Thymus (tissue), 11 donors: Measurements from ENCODE around the gene LIN9. TPM values are rescaled to one million over a fixed set of nuclear protein-coding genes. Genes with fewer than 3 reads are reported as not detected.

ENCODE experiments used
- DNase-seq, 9 donors: peaks; one replicate each; pipeline ENCODE4 v3.0.0-alpha.2; 2013; ENCODE audit warnings: low spot score in 9 of 9, low read depth in 6 of 9, missing footprints in 1 of 9
- H3K27ac ChIP-seq, 2 donors: one replicate each; pipeline ENCODE4 v1.5.1; 2013; ENCODE audit warnings: control low read depth in 1 of 2, low read depth in 1 of 2, low read length in 1 of 2, mild to moderate bottlenecking in 1 of 2, moderate library complexity in 1 of 2
- H3K27me3 ChIP-seq, 2 donors: one replicate each; pipeline ENCODE4 v1.5.1; 2013; ENCODE audit warnings: low read length in 1 of 2; ENCODE audit not compliant: control insufficient read depth in 2 of 2, insufficient read depth in 1 of 2
- H3K36me3 ChIP-seq, 2 donors: one replicate each; pipeline ENCODE4 v1.5.1; 2013; ENCODE audit warnings: low read length in 1 of 2, mild to moderate bottlenecking in 1 of 2, moderate library complexity in 1 of 2; ENCODE audit not compliant: control insufficient read depth in 2 of 2, insufficient read depth in 2 of 2
- H3K4me1 ChIP-seq, 2 donors: one replicate each; pipeline ENCODE4 v1.5.1; 2013; ENCODE audit warnings: low read length in 2 of 2; ENCODE audit not compliant: control insufficient read depth in 2 of 2, insufficient read depth in 2 of 2
- H3K4me3 ChIP-seq, 2 donors: one replicate each; pipeline ENCODE4 v1.5.1; 2013; ENCODE audit warnings: low read length in 2 of 2, control low read depth in 1 of 2, mild to moderate bottlenecking in 1 of 2
- H3K9me3 ChIP-seq, 2 donors: one replicate each; pipeline ENCODE4 v1.5.1; 2013; ENCODE audit warnings: low read length in 1 of 2, mild to moderate bottlenecking in 1 of 2; ENCODE audit not compliant: control insufficient read depth in 2 of 2, insufficient read depth in 1 of 2
- WGBS: extraction: QIAGEN DNeasy Blood & Tissue Kit; methylation state at CpG from one replicate; pipeline ENCODE4 v1.1.7; 2013; 5-methylcytosine and 5-hydroxymethylcytosine counted together
- polyA plus RNA-seq: library from polyadenylated mRNA; stranded (reverse); fragments of 200-250 nt; gene quantifications from one replicate; pipeline ENCODE4 v1.2.3, GENCODE V29; 2013
- total RNA-seq: library from RNA; stranded (reverse); fragments of 120-200 nt; gene quantifications from one replicate; pipeline ENCODE4 v1.2.4, GENCODE V29; 2013
- donor health status: healthy.

LIN9 gene
- total and polyA plus RNA-seq, 2 donors, result 5.5 to 13.3 TPM

DNA sequence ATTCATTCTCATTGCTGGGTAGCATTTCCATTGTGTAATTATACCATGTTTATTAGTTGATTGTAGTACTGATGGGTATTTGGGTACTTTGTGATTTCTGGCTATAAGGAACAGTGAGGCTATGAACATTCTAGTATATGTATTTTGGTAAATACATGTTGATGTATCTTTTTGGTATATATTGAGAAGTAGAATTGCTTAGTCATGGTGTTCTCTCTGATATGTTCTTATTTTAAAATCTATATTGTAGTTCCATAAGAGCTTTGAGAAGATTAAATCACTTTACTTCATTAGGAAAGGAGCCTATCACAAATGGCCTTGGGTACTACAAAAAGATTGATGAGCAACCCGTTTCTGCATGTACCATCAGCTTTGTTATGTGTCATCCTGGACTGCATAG, 72.1 kb downstream of the LIN9 start:
- Histone ChIP-seq H3K27me3 (no peaks in the 10 kb centered on the region), H3K4me3 (no peak overlapping the region), H3K4me1 (peaks cover 0 to 2% of the 10 kb centered on the region in 2 donors), H3K36me3 (peaks cover 5 to 31% of the 10 kb centered on the region in 2 donors), H3K9me3 (no peaks in the 10 kb centered on the region), H3K27ac (no peak overlapping the region)
- DNase-seq, result no peak
- 99% methylated on average over 1 of the region's 1 CpG for WGBS

DNA sequence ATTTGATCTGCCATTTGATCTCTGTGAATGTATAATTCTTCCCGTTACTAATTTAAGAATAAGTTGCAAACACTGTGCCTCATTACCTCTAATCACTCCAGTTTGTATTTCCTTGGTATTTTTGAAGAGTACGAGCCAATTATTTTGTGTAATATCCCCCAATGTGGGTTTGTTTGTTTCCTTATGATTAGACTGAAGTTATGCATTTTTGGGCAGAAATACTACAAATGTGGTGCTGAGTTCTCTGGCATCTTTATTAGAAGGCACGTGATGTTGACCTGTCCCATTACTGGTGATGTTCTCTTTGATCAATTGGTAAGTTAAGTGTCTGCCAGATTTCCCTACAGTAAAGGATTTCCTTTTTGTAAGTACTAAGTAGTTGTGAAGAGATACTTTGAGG, 75.2 kb downstream of the LIN9 start:
- H3K27ac ChIP-seq, result no peak overlapping the region
- H3K27me3 ChIP-seq, result no peaks in the 10 kb centered on the region
- peaks cover 5 to 33% of the 10 kb centered on the region in 2 donors for H3K36me3 ChIP-seq
- DNase-seq, result no peak
- WGBS, result 95% methylated on average over 3 of the region's 3 CpGs
- H3K4me3 ChIP-seq, result no peak overlapping the region
- no peaks in the 10 kb centered on the region for H3K9me3 ChIP-seq
- H3K4me1 ChIP-seq, result peaks cover 0 to 2% of the 10 kb centered on the region in 2 donors

DNA sequence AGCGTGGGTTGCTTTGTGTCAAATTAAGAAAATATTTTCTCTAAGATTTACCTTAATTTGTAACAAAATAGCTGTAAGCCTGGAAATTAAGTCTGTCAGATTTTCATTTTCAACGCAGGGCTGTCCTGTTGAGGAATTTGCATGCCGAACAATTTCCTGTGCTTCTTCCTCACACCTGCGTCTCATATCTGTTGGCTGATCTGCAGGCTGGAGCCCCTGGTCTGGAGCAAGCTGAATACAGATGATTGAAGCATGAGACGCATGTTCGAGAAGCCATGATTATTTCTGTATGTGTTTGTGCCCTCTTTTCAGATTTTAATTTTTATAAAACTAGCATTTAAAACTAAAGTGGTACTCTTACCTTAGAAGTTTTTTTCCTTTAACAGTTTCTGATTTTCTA, 75.7 kb downstream of the LIN9 start:
- Histone ChIP-seq H3K4me1 (peaks cover 0 to 2% of the 10 kb centered on the region in 2 donors), H3K36me3 (peaks cover 5 to 30% of the 10 kb centered on the region in 2 donors), H3K27ac (no peak overlapping the region), H3K27me3 (no peaks in the 10 kb centered on the region), H3K9me3 (no peaks in the 10 kb centered on the region), H3K4me3 (no peak overlapping the region)
- peak in 3 of 9 donors; percentile 6 to 29 (median 18) for DNase-seq
- WGBS, result 62% methylated on average over 6 of the region's 6 CpGs

DNA sequence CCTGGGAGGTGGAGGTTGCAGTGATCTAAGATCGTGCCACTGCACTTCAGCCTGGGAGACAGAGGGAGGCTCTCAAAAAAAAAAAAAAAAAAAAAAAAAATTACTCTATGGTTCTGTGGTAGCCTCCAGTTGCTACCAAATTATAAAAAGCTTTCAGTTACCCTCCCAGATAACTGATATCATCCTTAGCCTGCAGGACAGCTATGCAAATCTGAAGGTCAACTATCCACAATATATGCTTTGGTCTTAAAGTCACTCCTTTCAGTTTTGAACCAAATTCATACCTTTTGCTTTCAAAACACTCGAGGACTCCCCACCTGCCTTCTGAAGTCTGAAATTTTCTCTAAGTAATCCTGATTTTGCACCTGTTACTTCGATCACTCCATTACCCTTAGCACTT, 82.4 kb downstream of the LIN9 start:
- Histone ChIP-seq H3K9me3 (peaks cover 0 to 2% of the 10 kb centered on the region in 2 donors), H3K36me3 (peaks cover 0 to 9% of the 10 kb centered on the region in 2 donors), H3K27me3 (peaks cover 14 to 30% of the 10 kb centered on the region in 2 donors), H3K27ac (no peak overlapping the region), H3K4me1 (peaks cover 2 to 5% of the 10 kb centered on the region in 2 donors), H3K4me3 (no peak overlapping the region)
- 85% methylated on average over 3 of the region's 3 CpGs for WGBS
- DNase-seq, result no peak

DNA sequence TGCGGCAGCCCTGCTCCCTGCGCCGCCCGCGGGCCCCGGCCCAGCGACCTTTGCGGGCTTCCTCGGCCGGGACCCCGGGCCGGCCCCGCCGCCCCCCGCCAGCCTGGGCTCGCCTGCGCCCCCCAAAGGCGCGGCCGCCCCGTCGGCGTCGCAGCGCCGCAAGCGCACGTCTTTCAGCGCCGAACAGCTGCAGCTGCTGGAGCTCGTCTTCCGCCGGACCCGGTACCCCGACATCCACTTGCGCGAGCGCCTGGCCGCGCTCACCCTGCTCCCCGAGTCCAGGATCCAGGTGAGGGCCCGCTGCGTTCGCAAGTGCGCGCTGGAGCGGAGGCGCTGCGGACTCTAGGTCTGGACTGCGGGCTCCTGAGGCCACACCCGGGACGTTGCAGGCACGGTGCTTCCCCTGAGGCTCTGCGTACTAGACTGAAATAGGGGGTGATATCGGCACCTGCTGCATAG, 85.1 kb downstream of the LIN9 start:
- Histone ChIP-seq H3K4me1 (peaks cover 2 to 5% of the 10 kb centered on the region in 2 donors), H3K27me3 (peaks cover 14 to 34% of the 10 kb centered on the region in 2 donors), H3K4me3 (peak overlapping the region; percentile 37 to 54), H3K36me3 (peaks cover 0 to 3% of the 10 kb centered on the region in 2 donors), H3K9me3 (peaks cover 0 to 2% of the 10 kb centered on the region in 2 donors), H3K27ac (no peak overlapping the region)
- under 1% methylated on average over 55 of the region's 55 CpGs for WGBS
- peak in 5 of 9 donors; percentile 19 to 45 (median 25) for DNase-seq

DNA sequence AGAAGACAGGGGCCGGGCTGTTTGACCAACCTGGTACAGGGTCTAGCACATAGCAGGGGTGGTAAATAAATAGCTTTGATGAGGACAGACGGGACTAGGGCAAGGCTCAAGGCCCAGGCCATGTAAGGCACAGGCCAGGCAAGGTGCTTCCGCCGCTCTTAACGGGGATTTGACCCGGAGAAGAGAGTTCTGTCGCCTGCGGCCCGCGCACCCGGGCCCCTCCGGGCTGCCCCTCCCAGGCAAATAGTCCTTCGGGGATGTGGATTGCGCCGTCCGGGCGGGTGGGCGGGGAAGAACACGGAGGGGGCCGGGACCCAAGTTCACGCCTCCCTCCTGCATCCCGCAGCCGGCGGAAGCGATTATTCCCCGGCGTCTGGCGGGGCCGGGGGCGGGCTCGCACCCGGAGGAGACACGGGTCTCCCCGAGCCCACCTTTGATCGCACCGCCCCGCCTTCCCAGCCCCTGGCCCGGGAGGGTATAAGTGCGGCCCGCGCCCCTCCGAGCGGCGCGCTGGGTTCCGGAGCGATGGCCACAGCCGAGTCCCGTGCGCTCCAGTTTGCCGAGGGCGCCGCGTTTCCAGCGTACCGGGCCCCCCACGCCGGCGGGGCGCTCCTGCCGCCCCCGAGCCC, 85.7 kb downstream of the LIN9 start, which contains the start of gene MIXL1:
TSS of gene MIXL1 (plus strand) at position 508 of the 629 bp plus-strand sequence. CDS start at position 526, 18 bp downstream.
- H3K9me3 ChIP-seq, result peaks cover 0 to 2% of the 10 kb centered on the region in 2 donors
- no peak within 1 kb of the TSS for H3K27ac ChIP-seq
- DNase-seq, result peak in 3 of 9 donors; percentile 10 to 27 (median 10)

GRCh38 chr1:226222686-226223085, 86.3 kb downstream of the LIN9 start:
- WGBS, result 97% methylated on average over 10 of the region's 10 CpGs
- Histone ChIP-seq H3K27ac (no peak overlapping the region), H3K36me3 (peaks cover 0 to 3% of the 10 kb centered on the region in 2 donors), H3K4me3 (no peak overlapping the region), H3K4me1 (peaks cover 2 to 5% of the 10 kb centered on the region in 2 donors), H3K27me3 (peaks cover 14 to 34% of the 10 kb centered on the region in 2 donors), H3K9me3 (peaks cover 0 to 2% of the 10 kb centered on the region in 2 donors)
- DNase-seq, result no peak

More for the DNA sequence above, 85.7 kb downstream of the LIN9 start, which contains the start of gene MIXL1:
- Histone ChIP-seq H3K4me3 (peak within 1 kb of the TSS; percentile 37 to 54), H3K36me3 (peaks cover 0 to 3% of the 10 kb centered on the region in 2 donors), H3K27me3 (peaks cover 14 to 34% of the 10 kb centered on the region in 2 donors), H3K4me1 (peaks cover 2 to 5% of the 10 kb centered on the region in 2 donors)
- WGBS, result 7% methylated on average over 62 of the region's 62 CpGs

- WGBS, result 85% methylated on average over 11 of the region's 11 CpGs
- Histone ChIP-seq H3K27me3 (peaks cover 14 to 34% of the 10 kb centered on the region in 2 donors), H3K4me3 (no peak overlapping the region), H3K4me1 (peaks cover 2 to 5% of the 10 kb centered on the region in 2 donors), H3K36me3 (no peaks in the 10 kb centered on the region), H3K9me3 (peaks cover 0 to 2% of the 10 kb centered on the region in 2 donors), H3K27ac (no peak overlapping the region)
- DNase-seq, result no peak
These were observed 88.3 kb downstream of the LIN9 start for GRCh38 chr1:226220473-226221189.

DNA sequence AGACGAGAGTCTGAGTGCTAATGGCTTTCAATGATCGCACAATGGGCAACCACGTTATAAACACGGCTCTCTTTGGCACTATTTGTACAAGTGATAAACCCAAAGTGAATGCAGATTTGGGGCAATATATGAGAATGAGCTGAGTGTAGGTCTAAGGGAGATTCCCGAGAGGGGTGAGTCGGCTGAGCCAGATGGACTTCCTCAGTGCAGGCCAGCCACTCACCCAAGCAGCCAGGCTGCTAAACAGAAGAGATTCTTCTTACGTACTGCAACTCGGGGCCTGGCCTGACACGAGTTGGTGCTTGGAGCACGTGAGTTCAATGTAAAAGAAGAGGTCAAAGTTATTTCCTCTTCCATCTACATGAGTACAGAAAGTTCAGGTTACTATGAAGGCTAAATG, 91.7 kb downstream of the LIN9 start:
- 94% methylated on average over 10 of the region's 10 CpGs for WGBS
- H3K4me3 ChIP-seq, result no peak overlapping the region
- no peak for DNase-seq
- no peak overlapping the region for H3K27ac ChIP-seq
- no peaks in the 10 kb centered on the region for H3K9me3 ChIP-seq
- peaks cover 0 to 9% of the 10 kb centered on the region in 2 donors for H3K27me3 ChIP-seq
- H3K4me1 ChIP-seq, result no peaks in the 10 kb centered on the region
- no peaks in the 10 kb centered on the region for H3K36me3 ChIP-seq
